HEK293T (cell line): ENCODE measurements around the gene NFIX.
A peak's percentile ranks its signal among the peaks of the same experiment; 100 is the strongest.

ENCODE experiments used
- CTCF ChIA-PET: fragments of 350-600 bp; formaldehyde crosslinking; extraction: SDS; loops from one replicate; lab custom pipeline; 2021; ENCODE audit warnings: antibody characterized with exemption, inconsistent platforms; lab: Yijun Ruan, JAX
- POLR2A ChIA-PET: fragments of 350-600 bp; formaldehyde crosslinking; extraction: SDS; loops from one replicate; lab custom pipeline; 2020; ENCODE audit warnings: antibody characterized with exemption, inconsistent platforms; lab: Yijun Ruan, JAX
- DNase-seq: peaks from one replicate; pipeline ENCODE4 v3.0.0; 2012; ENCODE audit warnings: mixed read lengths; ENCODE audit errors: extremely low spot score
- ARNT ChIP-seq: fragments of 450-650 bp; IDR thresholded peaks from 2 replicates; pipeline ENCODE4 v1.6.1; 2017; ENCODE audit warnings: mild to moderate bottlenecking
- BHLHE40 ChIP-seq: fragments of 450-650 bp; IDR thresholded peaks from 2 replicates; pipeline ENCODE4 v1.6.1; 2016; ENCODE audit warnings: mild to moderate bottlenecking, moderate library complexity, borderline replicate concordance
- CTBP1 ChIP-seq: fragments of 450-650 bp; IDR thresholded peaks from 2 replicates; pipeline ENCODE4 v1.6.1; 2016; ENCODE audit warnings: borderline replicate concordance
- ELF4 ChIP-seq: fragments of 450-650 bp; IDR thresholded peaks from 2 replicates; pipeline ENCODE4 v1.6.1; 2017; ENCODE audit warnings: antibody characterized with exemption
- FOXA1 ChIP-seq: fragments of 450-650 bp; IDR thresholded peaks from 2 replicates; pipeline ENCODE4 v1.6.1; 2016; ENCODE audit warnings: mild to moderate bottlenecking
- FOXK2 ChIP-seq: fragments of 450-650 bp; IDR thresholded peaks from 2 replicates; pipeline ENCODE4 v1.6.1; 2016; ENCODE audit warnings: mild to moderate bottlenecking
- FOXM1 ChIP-seq: fragments of 450-650 bp; IDR thresholded peaks from 2 replicates; pipeline ENCODE4 v1.6.1; 2017; ENCODE audit warnings: mild to moderate bottlenecking, borderline replicate concordance
- HDGF ChIP-seq: fragments of 450-650 bp; IDR thresholded peaks from 2 replicates; pipeline ENCODE4 v1.6.1; 2017; ENCODE audit warnings: antibody characterized with exemption, borderline replicate concordance
- L3MBTL2 ChIP-seq: fragments of 450-650 bp; conservative IDR thresholded peaks from 2 replicates; pipeline ENCODE4 v1.6.1; 2016; ENCODE audit warnings: mild to moderate bottlenecking
- LEF1 ChIP-seq: fragments of 450-650 bp; IDR thresholded peaks from 2 replicates; pipeline ENCODE4 v1.6.1; 2017; ENCODE audit warnings: mild to moderate bottlenecking, borderline replicate concordance
- NFRKB ChIP-seq: fragments of 450-650 bp; IDR thresholded peaks from 2 replicates; pipeline ENCODE4 v1.6.1; 2016; ENCODE audit warnings: mild to moderate bottlenecking, moderate library complexity
- SP1 ChIP-seq: fragments of 450-650 bp; IDR thresholded peaks from 2 replicates; pipeline ENCODE4 v1.6.1; 2017
- SUZ12 ChIP-seq: fragments of 450-650 bp; IDR thresholded peaks from 2 replicates; pipeline ENCODE4 v1.6.1; 2016; ENCODE audit warnings: mild to moderate bottlenecking
- TARDBP ChIP-seq: fragments of 450-650 bp; IDR thresholded peaks from 2 replicates; pipeline ENCODE4 v1.6.1; 2016
- ZNF384 ChIP-seq: fragments of 450-650 bp; IDR thresholded peaks from 2 replicates; pipeline ENCODE4 v1.6.1; 2016
- TF ChIP-seq, protein P1 (sequence below): fragments of 450-650 bp; IDR thresholded peaks from 2 replicates; pipeline ENCODE4 v1.6.1; 2016

NFIX gene

DNA sequence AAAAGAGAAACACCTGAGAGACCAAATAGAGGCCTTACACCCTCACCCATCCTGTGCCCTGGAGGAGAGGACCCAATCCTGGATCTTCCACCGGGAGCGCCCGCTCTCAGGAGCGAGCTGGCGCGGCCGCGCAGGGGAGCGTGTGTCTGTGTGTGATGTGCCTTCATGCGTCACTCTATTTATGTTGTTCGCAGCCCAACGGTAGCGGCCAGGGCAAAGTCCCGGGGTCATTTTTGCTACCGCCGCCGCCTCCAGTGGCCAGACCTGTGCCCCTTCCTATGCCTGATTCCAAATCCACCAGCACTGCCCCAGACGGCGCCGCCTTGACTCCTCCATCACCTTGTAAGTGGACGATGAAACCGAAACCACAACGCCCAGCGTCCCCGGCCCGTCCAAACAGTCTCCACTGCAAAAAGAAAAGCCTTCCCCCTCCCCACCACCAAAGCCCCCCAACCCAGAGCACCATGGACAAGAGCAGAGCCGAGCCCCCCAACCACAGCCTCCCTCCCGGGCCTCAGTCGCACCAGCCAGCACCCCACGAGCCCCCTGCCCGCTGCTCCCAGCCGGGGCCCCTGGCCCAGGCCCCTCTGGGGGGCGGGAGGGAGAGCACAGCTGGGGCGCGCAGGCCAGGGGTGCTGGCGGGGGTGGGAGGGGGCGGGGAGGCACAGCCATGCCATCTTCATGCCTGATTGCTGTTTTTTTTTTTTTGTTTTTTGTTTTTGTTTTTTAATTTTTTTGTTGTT, 92.7 kb downstream of the NFIX start:
- ChIA-PET CTCF (no interaction called here), POLR2A (interaction anchor here (1.4 kb wide), 1 partner anchor 8 kb away, joined by 3 read pairs; no protein-coding TSS in a partner anchor)
- no peak for DNase-seq
- TF ChIP-seq CTBP1: no peak
- TF ChIP-seq BHLHE40: no peak

- no peak for TF ChIP-seq FOXK2
- no peak for TF ChIP-seq NFRKB
- TF ChIP-seq SP1: no peak
- no peak for TF ChIP-seq L3MBTL2
- TF ChIP-seq, protein P1, sequence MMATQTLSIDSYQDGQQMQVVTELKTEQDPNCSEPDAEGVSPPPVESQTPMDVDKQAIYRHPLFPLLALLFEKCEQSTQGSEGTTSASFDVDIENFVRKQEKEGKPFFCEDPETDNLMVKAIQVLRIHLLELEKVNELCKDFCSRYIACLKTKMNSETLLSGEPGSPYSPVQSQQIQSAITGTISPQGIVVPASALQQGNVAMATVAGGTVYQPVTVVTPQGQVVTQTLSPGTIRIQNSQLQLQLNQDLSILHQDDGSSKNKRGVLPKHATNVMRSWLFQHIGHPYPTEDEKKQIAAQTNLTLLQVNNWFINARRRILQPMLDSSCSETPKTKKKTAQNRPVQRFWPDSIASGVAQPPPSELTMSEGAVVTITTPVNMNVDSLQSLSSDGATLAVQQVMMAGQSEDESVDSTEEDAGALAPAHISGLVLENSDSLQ: no peak
- TF ChIP-seq FOXA1: no peak
- no peak for TF ChIP-seq HDGF
- TF ChIP-seq ZNF384: no peak
- TF ChIP-seq TARDBP: no peak
- no peak for TF ChIP-seq FOXM1
- no peak for TF ChIP-seq CTBP1
- TF ChIP-seq ELF4: no peak
- TF ChIP-seq ARNT: no peak
- DNase-seq: peak; percentile 55
- CTCF ChIA-PET: interaction anchor here (0.6 kb wide), 1 partner anchor 112 kb away, joined by 3 read pairs; no protein-coding TSS in a partner anchor
- POLR2A ChIA-PET: no interaction called here
Observed at GRCh38 chr19:13089139-13089856, 94.0 kb downstream of the NFIX start.

DNA sequence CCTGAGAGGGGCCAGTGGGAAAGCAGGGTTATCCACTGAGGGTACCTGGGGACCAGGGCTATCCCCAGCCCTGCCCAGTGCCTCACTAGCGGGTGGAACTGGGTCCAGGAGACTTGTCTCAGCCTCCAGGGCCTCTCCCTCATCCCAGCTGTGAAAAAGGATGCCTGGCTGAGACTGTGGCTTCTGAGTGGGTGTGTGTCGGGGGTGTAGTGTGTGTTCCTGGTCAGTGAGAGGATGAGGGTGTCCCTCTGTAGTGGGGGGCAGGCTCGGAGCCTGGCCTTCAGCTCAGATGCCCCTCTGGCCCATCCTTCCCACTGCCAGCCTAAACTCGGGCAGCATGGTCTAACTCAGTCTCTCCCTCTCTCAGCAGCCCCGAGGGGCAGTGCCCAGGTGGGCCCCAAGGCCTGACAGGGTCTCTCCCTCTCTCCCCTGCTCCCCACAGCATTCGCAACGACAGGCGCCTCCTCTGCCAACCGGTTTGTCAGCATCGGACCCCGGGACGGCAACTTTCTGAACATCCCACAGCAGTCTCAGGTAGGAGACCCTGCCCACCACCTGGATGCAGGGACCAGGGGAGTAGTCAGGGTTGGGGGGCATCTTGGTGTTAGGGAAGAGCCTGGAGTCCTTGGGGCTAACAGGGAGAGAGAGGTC, 94.7 kb downstream of the NFIX start:
- no peak for TF ChIP-seq TARDBP
- no peak for TF ChIP-seq FOXA1
- TF ChIP-seq L3MBTL2: no peak
- TF ChIP-seq LEF1: no peak
- no peak for TF ChIP-seq SUZ12
- no peak for TF ChIP-seq ARNT
- no peak for TF ChIP-seq ZNF384
- TF ChIP-seq FOXK2: no peak
- no peak for TF ChIP-seq FOXM1
- TF ChIP-seq, protein P1: no peak
- TF ChIP-seq ELF4: no peak
- TF ChIP-seq HDGF: no peak
- no peak for TF ChIP-seq NFRKB
- TF ChIP-seq SP1: no peak
- TF ChIP-seq BHLHE40: no peak
- no peak for DNase-seq
- ChIA-PET POLR2A (no interaction called here), CTCF (no interaction called here)

DNA sequence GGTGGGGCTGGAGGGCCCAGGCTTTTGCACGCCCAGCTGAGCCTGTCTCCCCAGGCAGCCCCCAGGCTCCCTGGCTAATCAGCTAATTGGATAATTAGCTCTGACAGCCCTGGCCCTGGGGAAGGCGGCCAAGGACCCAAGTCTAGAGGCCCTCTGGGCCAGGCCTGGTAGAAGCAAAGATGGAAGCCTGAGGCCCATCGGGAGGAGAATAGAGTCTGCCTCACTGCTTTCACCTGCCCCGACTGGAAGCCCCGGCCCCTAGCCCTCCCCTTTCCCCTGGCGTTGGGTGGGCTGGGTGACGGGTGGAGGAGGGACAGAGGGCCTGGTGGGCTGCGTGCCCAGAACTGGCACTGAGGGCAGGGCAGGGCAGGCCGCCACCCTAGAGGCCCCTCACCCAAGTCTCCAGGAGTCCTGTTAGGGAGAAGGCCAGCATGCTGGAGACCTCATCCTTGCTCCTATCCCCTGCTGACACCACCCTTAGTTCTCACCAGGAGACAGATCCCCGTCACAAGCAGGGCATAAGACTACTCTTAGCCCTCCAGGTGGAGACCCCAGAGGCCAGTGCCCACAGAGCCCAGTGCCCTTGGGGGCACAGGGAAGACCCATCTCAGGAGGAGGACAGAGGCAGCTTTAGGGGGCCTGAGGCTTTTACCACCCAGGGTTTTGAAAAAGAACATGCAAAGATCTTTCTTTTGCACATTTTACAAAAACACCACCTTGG, 95.4 kb downstream of the NFIX start:
- CTCF ChIA-PET: interaction anchor here (1.5 kb wide), 1 partner anchor 29 kb away, joined by 3 read pairs; no protein-coding TSS in a partner anchor
- no peak for DNase-seq
- POLR2A ChIA-PET: no interaction called here
- TF ChIP-seq ZNF384 (no peak), L3MBTL2 (no peak), LEF1 (no peak), ARNT (no peak)
- TF ChIP-seq, protein P1: no peak

DNA sequence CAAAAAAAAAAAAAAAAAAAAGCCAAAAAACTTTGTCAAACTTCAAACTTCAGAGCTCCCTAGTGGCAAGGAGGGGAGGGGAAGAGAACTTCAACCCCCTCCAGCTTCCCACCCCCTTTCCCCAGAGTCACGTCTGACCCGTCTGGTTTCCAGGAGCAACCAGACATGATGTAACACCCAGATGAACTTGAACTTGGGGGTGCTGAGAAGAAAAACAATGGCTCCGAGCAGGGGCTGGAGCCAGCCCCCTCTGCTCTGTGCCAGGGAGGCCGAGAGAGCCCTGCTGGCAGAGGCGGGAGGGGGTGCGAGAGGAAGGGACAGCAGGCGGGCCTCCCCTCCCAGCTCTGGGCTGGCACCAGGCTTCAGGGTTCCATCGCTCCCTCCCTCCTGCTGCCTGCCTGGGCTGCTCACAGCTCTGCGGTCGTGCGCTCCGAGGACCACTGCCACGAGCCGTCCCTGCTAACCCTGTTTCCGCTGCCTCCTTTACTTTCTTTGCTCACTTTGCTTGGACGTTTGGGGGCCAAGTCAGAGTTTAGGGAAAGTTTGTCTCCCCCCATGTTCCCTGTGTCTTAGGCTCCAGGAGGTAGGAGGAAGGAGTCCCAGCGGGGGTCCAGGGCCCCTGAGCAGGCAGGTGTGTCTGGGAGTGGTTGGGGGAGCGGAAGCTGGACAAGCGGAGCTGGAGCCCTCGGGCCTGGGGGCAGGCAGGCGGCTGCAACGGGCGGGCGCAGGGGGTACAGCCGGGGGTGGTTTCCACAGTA, 96.3 kb downstream of the NFIX start:
- DNase-seq: no peak
- ChIA-PET CTCF (interaction anchor here (0.7 to 1.5 kb wide), 3 partner anchors 30 to 86 kb away, joined by 3 to 4 read pairs (median 3); no protein-coding TSS in a partner anchor), POLR2A (interaction anchor here (1.0 kb wide), 1 partner anchor 106 kb away, joined by 3 read pairs; no protein-coding TSS in a partner anchor)
- TF ChIP-seq NFRKB: no peak
- no peak for TF ChIP-seq ZNF384
- TF ChIP-seq HDGF: no peak
- no peak for TF ChIP-seq SUZ12
- no peak for TF ChIP-seq FOXK2
- TF ChIP-seq FOXM1: no peak
- TF ChIP-seq TARDBP: no peak
- TF ChIP-seq LEF1: no peak
- no peak for TF ChIP-seq L3MBTL2
- no peak for TF ChIP-seq CTBP1
